Testis (tissue), 2 donors: Measurements from ENCODE around the gene ZMYM2.

ENCODE experiments used
- POLR2A ChIP-seq: fragments of 450-650 bp; IDR thresholded peaks from one replicate; pipeline ENCODE4 v1.6.1; 2017; ENCODE audit warnings: antibody characterized with exemption, mild to moderate bottlenecking, moderate library complexity
- TF ChIP-seq, protein P1 (sequence below), 3 experiments: fragments of 450-650 bp in 2 of 3; fragments of 200-600 bp in 1 of 3; sonication (generic) in 1 of 3; IDR thresholded peaks; one replicate each; pipeline ENCODE4 v1.5.1; 2016 to 2019; ENCODE audit warnings: antibody characterized with exemption in 3 of 3, mild to moderate bottlenecking in 2 of 3, moderate library complexity in 1 of 3

DNA sequence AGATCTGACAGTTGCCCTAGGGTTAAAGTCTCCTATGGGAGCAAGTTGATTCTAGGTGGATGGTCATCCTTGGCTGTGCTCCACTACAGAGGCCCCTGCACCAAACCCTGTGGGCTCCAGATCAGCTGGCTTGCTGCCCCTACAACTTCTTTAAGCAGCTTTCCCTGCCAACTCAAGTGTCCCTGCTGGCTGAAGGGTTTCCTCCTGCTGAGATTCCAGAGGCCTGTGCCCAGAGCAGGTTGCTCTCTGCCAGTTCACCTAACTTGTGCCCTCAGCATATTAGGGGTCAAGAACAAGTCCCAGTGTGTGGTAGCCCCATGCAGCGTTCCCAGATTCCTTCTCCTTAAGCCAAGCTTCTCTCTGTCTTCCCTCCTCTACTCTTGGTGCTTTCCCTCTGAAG, 85.6 kb downstream of the ZMYM2 start:
- TF ChIP-seq, protein P1, sequence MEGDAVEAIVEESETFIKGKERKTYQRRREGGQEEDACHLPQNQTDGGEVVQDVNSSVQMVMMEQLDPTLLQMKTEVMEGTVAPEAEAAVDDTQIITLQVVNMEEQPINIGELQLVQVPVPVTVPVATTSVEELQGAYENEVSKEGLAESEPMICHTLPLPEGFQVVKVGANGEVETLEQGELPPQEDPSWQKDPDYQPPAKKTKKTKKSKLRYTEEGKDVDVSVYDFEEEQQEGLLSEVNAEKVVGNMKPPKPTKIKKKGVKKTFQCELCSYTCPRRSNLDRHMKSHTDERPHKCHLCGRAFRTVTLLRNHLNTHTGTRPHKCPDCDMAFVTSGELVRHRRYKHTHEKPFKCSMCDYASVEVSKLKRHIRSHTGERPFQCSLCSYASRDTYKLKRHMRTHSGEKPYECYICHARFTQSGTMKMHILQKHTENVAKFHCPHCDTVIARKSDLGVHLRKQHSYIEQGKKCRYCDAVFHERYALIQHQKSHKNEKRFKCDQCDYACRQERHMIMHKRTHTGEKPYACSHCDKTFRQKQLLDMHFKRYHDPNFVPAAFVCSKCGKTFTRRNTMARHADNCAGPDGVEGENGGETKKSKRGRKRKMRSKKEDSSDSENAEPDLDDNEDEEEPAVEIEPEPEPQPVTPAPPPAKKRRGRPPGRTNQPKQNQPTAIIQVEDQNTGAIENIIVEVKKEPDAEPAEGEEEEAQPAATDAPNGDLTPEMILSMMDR (IDR thresholded peaks at IDR 0.05): no peak
- TF ChIP-seq POLR2A: no peak
